K562 (cell line): Measurements from ENCODE around the gene DNAJC17. TPM values are rescaled to one million over a fixed set of nuclear protein-coding genes. Genes with fewer than 3 reads are reported as not detected.

Experiments
- ATF7 ChIP-seq: fragments of 450-650 bp; IDR thresholded peaks from 2 replicates; pipeline ENCODE4 v1.7.1; 2014; ENCODE audit warnings: mild to moderate bottlenecking, moderate library complexity
- CREB1 ChIP-seq, 2 experiments: sonication (generic) in 1 of 2; formaldehyde crosslinking in 1 of 2; IDR thresholded peaks; 2 replicates each; pipeline versions ENCODE4 v1.6.1 to v1.8.0; 2012 to 2022; ENCODE audit warnings: inconsistent platforms in 1 of 2, mild to moderate bottlenecking in 1 of 2, missing genetic modification reagents in 1 of 2, moderate library complexity in 1 of 2
- E2F3 ChIP-seq: fragments of 250-450 bp; sonication (Bioruptor Pico); IDR thresholded peaks from 2 replicates; pipeline ENCODE4 v1.4.0; 2020; ENCODE audit warnings: mild to moderate bottlenecking
- EHMT2 ChIP-seq: fragments of 450-650 bp; IDR thresholded peaks from 2 replicates; pipeline ENCODE4 v1.6.1; 2018; ENCODE audit warnings: antibody characterized with exemption
- ELF4 ChIP-seq: fragments of 450-650 bp; formaldehyde crosslinking; IDR thresholded peaks from 2 replicates; pipeline ENCODE4 v1.4.0; 2022; ENCODE audit warnings: missing genetic modification characterization
- MEIS2 ChIP-seq: fragments of 450-650 bp; IDR thresholded peaks from 2 replicates; pipeline ENCODE4 v1.6.1; 2014; ENCODE audit warnings: mild to moderate bottlenecking; ENCODE audit not compliant: partially characterized antibody
- POLR2AphosphoS5 ChIP-seq: IDR thresholded peaks from 2 replicates; pipeline ENCODE4 v1.6.1; 2011; ENCODE audit warnings: mild to moderate bottlenecking, low read depth, low read length, moderate library complexity; ENCODE audit not compliant: control insufficient read depth, insufficient read depth
- POLR2G ChIP-seq: fragments of 200-400 bp; formaldehyde crosslinking; IDR thresholded peaks from 2 replicates; pipeline ENCODE4 v1.6.1; 2017; ENCODE audit warnings: low read depth, mild to moderate bottlenecking, antibody characterized with exemption, low read length, moderate library complexity
- SMAD1 ChIP-seq: fragments of 150-350 bp; IDR thresholded peaks from 2 replicates; pipeline ENCODE4 v1.6.1; 2014; ENCODE audit warnings: low read length, low read depth; ENCODE audit not compliant: partially characterized antibody
- SMAD4 ChIP-seq: fragments of 250-450 bp; sonication (Bioruptor Pico); conservative IDR thresholded peaks from 2 replicates; pipeline ENCODE4 v1.8.0; 2021; ENCODE audit warnings: inconsistent platforms, mild to moderate bottlenecking, moderate library complexity
- SP1 ChIP-seq: sonication (generic); formaldehyde crosslinking; IDR thresholded peaks from 2 replicates; pipeline ENCODE4 v1.8.1; 2022; ENCODE audit warnings: mild to moderate bottlenecking, missing genetic modification reagents
- STAT5A ChIP-seq: IDR thresholded peaks from 2 replicates; pipeline ENCODE4 v1.6.1; 2012; ENCODE audit warnings: low read length, inconsistent platforms, borderline replicate concordance
- ZFX ChIP-seq: sonication (generic); formaldehyde crosslinking; IDR thresholded peaks from 2 replicates; pipeline ENCODE4 v1.8.0; 2022; ENCODE audit warnings: mild to moderate bottlenecking, missing genetic modification reagents, moderate library complexity
- ZNF263 ChIP-seq: sonication (generic); formaldehyde crosslinking; IDR thresholded peaks from 2 replicates; pipeline ENCODE4 v1.8.0; 2022; ENCODE audit warnings: mild to moderate bottlenecking, missing genetic modification reagents, borderline replicate concordance
- ZNF274 ChIP-seq: IDR thresholded peaks from 2 replicates; pipeline ENCODE4 v1.6.1; 2011; ENCODE audit warnings: low read depth, mild to moderate bottlenecking, low read length, moderate library complexity, borderline replicate concordance
- polyA plus RNA-seq, 8 experiments: library from polyadenylated mRNA; depleted of rRNA in 4 of 8; stranded (reverse) in 5 of 8; unstranded in 3 of 8; fragments of >200 nt; fragmentation: Nextera tagmentation in 2 of 8; fragmentation: Illumina TruSeq in 1 of 8; extraction: Ambion mirVana in 2 of 8; extraction: Trizol in 1 of 8; gene quantifications; 2 replicates each; pipeline versions ENCODE4 v1.2.1 to v1.2.3, GENCODE V29; 2011 to 2014; ENCODE audit warnings: inconsistent platforms in 1 of 8, missing spikeins in 1 of 8
- total RNA-seq, 7 experiments: library from RNA; depleted of rRNA in 6 of 7; stranded (reverse); fragments of >200 nt in 6 of 7; fragmentation: Illumina TruSeq in 2 of 7; extraction: Trizol in 2 of 7; gene quantifications; 2 replicates each; pipeline versions ENCODE4 v1.2.1 to v1.2.3, GENCODE V29; 2011 to 2021; ENCODE audit warnings: low replicate concordance in 1 of 7
- TF ChIP-seq, protein P1 (sequence below): sonication (generic); formaldehyde crosslinking; IDR thresholded peaks from 2 replicates; pipeline ENCODE4 v1.8.1; 2023; ENCODE audit warnings: mild to moderate bottlenecking, missing genetic modification reagents, moderate library complexity
- TF ChIP-seq, protein P2 (sequence below): sonication (generic); formaldehyde crosslinking; IDR thresholded peaks from 2 replicates; pipeline ENCODE4 v1.8.1; 2022; ENCODE audit warnings: missing genetic modification reagents
- TF ChIP-seq, protein P3 (sequence below): fragments of 250-450 bp; sonication (Bioruptor Pico); IDR thresholded peaks from 2 replicates; pipeline ENCODE4 v1.8.0; 2021; ENCODE audit warnings: moderate library complexity, mild to moderate bottlenecking, inconsistent platforms
- TF ChIP-seq, protein P4 (sequence below): sonication (generic); formaldehyde crosslinking; IDR thresholded peaks from 2 replicates; pipeline ENCODE4 v1.8.0; 2022; ENCODE audit warnings: missing genetic modification reagents, mild to moderate bottlenecking, moderate library complexity, borderline replicate concordance
- TF ChIP-seq, protein P5 (sequence below): fragments of 250-450 bp; sonication (Bioruptor Pico); IDR thresholded peaks from 2 replicates; pipeline ENCODE4 v1.8.0; 2021; ENCODE audit warnings: moderate library complexity, mild to moderate bottlenecking, inconsistent platforms

DNAJC17 gene
- total and polyA plus RNA-seq, 9 of the 15 experiments (the other 6 are each of a cell fraction or from before 2014, with no cell fraction given): 2.4 to 79.4 (median 44.2) TPM

DNA sequence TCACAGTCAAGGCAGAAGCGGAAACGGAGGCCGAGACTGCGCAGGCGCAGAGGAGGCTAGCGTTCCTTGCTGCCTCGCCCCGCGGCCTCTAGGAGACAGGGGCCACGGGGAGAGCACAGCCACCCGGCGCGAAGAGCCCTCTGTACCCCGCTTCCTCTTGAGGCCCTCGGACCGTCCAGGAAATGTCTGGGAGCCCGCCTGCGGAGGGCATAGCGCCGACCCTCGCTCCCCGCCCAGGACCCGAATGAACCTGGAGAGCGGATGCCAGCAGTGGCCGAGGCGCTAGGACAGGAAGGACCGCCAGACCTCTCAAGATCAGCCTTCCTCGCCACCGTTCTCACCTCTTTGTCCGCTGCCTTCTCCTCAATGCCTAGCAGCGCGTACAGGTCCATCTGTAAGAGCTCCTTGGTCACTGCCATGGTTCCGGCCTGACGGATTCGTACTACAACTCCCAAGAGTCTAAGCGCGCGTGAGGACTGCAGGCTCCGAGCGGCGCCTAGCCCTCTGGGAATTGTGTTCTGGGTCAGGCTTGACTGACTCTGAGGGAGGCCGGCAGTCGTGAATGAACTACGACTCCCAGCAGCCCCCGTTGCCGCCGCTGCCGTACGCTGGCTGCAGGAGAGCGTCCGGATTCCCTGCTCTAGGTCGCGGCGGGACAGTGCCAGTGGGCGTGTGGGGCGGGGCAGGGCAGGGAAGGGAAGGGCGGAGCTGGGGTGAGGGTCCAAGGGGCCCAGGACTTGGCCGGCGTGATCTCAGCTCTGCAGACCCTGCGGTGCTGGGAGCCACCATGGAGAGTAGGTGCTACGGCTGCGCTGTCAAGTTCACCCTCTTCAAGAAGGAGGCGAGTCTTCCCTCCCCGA is at the start of gene DNAJC17, which contains the start of gene ZFYVE19 (continued):
- TF ChIP-seq SMAD4: peak; percentile 39; the same call in 1 of the 2 replicates
- TF ChIP-seq, protein P1, sequence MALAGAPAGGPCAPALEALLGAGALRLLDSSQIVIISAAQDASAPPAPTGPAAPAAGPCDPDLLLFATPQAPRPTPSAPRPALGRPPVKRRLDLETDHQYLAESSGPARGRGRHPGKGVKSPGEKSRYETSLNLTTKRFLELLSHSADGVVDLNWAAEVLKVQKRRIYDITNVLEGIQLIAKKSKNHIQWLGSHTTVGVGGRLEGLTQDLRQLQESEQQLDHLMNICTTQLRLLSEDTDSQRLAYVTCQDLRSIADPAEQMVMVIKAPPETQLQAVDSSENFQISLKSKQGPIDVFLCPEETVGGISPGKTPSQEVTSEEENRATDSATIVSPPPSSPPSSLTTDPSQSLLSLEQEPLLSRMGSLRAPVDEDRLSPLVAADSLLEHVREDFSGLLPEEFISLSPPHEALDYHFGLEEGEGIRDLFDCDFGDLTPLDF (CRISPR knock-in tag): no peak
- no peak for TF ChIP-seq EHMT2
- TF ChIP-seq, protein P2, sequence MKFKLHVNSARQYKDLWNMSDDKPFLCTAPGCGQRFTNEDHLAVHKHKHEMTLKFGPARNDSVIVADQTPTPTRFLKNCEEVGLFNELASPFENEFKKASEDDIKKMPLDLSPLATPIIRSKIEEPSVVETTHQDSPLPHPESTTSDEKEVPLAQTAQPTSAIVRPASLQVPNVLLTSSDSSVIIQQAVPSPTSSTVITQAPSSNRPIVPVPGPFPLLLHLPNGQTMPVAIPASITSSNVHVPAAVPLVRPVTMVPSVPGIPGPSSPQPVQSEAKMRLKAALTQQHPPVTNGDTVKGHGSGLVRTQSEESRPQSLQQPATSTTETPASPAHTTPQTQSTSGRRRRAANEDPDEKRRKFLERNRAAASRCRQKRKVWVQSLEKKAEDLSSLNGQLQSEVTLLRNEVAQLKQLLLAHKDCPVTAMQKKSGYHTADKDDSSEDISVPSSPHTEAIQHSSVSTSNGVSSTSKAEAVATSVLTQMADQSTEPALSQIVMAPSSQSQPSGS (CRISPR knock-in tag): no peak
- peak; percentile 80 for TF ChIP-seq E2F3 (CRISPR knock-in tag)
- TF ChIP-seq STAT5A: no peak
- TF ChIP-seq MEIS2: peak; percentile 66
- peak; percentile 97 for TF ChIP-seq ZFX (CRISPR knock-in tag)
- no peak for TF ChIP-seq ZNF274
- 0 out of 2 replicates have a peak, but pooled peaks have one; percentile 29 for TF ChIP-seq ZNF263 (CRISPR knock-in tag)
- peak; percentile 34 for TF ChIP-seq SMAD1
- TF ChIP-seq, protein P3, sequence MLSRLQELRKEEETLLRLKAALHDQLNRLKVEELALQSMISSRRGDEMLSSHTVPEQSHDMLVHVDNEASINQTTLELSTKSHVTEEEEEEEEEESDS (CRISPR knock-in tag): no peak
- peak; percentile 58; the same call in 1 of the 2 replicates for TF ChIP-seq ELF4
- peak; percentile 87 for TF ChIP-seq CREB1 (IDR thresholded peaks at IDR 0.05)
- TF ChIP-seq CREB1 (CRISPR knock-in tag; IDR thresholded peaks at IDR 0.05): peak; percentile 81; the same call in 1 of the 2 replicates
- TF ChIP-seq, protein P4, sequence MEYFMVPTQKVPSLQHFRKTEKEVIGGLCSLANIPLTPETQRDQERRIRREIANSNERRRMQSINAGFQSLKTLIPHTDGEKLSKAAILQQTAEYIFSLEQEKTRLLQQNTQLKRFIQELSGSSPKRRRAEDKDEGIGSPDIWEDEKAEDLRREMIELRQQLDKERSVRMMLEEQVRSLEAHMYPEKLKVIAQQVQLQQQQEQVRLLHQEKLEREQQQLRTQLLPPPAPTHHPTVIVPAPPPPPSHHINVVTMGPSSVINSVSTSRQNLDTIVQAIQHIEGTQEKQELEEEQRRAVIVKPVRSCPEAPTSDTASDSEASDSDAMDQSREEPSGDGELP (CRISPR knock-in tag): peak; percentile 87
- TF ChIP-seq, protein P5, sequence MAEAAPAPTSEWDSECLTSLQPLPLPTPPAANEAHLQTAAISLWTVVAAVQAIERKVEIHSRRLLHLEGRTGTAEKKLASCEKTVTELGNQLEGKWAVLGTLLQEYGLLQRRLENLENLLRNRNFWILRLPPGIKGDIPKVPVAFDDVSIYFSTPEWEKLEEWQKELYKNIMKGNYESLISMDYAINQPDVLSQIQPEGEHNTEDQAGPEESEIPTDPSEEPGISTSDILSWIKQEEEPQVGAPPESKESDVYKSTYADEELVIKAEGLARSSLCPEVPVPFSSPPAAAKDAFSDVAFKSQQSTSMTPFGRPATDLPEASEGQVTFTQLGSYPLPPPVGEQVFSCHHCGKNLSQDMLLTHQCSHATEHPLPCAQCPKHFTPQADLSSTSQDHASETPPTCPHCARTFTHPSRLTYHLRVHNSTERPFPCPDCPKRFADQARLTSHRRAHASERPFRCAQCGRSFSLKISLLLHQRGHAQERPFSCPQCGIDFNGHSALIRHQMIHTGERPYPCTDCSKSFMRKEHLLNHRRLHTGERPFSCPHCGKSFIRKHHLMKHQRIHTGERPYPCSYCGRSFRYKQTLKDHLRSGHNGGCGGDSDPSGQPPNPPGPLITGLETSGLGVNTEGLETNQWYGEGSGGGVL (CRISPR knock-in tag): no peak
- TF ChIP-seq POLR2AphosphoS5: peak; percentile 71; the same call in 1 of the 2 replicates
- TF ChIP-seq ATF7: peak; percentile 51; the same call in 1 of the 2 replicates
- peak; percentile 89 for TF ChIP-seq POLR2G
- TF ChIP-seq SP1 (CRISPR knock-in tag): peak; percentile 72; the same call in 1 of the 2 replicates
